Kidney epithelial cell (primary cell): ENCODE data around the gene EFCAB8. TPM values are rescaled to one million over a fixed set of nuclear protein-coding genes. Genes with fewer than 3 reads are reported as not detected.

ENCODE experiments used
- DNase-seq: peaks from one replicate; pipeline ENCODE4 v3.0.0-alpha.2; 2010; ENCODE audit warnings: low read depth
- H3K27me3 ChIP-seq: 2 replicates; pipeline ENCODE4 v1.6.0; 2011; ENCODE audit warnings: low read length; ENCODE audit not compliant: control insufficient read depth, insufficient read depth
- H3K36me3 ChIP-seq: 2 replicates; pipeline ENCODE4 v1.5.1; 2011; ENCODE audit warnings: low read length; ENCODE audit not compliant: control insufficient read depth, insufficient read depth
- H3K4me3 ChIP-seq: 2 replicates; pipeline ENCODE4 v1.5.1; 2011; ENCODE audit warnings: low read depth, mild to moderate bottlenecking, control low read depth, low read length
- CTCF ChIP-seq: IDR thresholded peaks from 2 replicates; pipeline ENCODE4 v1.5.1; 2011; ENCODE audit warnings: mild to moderate bottlenecking, moderate library complexity, low read length, control low read depth, inconsistent platforms; ENCODE audit not compliant: insufficient read depth, poor library complexity, severe bottlenecking
- total RNA-seq: library from RNA; depleted of rRNA; stranded (reverse); fragments of >200 nt; gene quantifications from 2 replicates; pipeline ENCODE4 v1.2.3, GENCODE V29; 2015

The EFCAB8 gene
- total RNA-seq, 1 donor from 2014 or later, result not detected

- Histone ChIP-seq H3K4me3 (no peak overlapping the region), H3K27me3 (no peaks in the 10 kb centered on the region), H3K36me3 (no peaks in the 10 kb centered on the region)
- DNase-seq, result no peak
- TF ChIP-seq CTCF, result no peak
Observed at GRCh38 chr20:32990426-32990825, 131.7 kb downstream of the EFCAB8 start.

GRCh38 chr20:32991383-32991782, 132.7 kb downstream of the EFCAB8 start:
- no peak for DNase-seq
- no peak for TF ChIP-seq CTCF
- H3K27me3 ChIP-seq, result no peaks in the 10 kb centered on the region
- H3K4me3 ChIP-seq, result no peak overlapping the region
- no peaks in the 10 kb centered on the region for H3K36me3 ChIP-seq

GRCh38 chr20:32991792-32992641, 133.3 kb downstream of the EFCAB8 start:
- DNase-seq, result no peak
- no peaks in the 10 kb centered on the region for H3K36me3 ChIP-seq
- TF ChIP-seq CTCF, result no peak
- no peak overlapping the region for H3K4me3 ChIP-seq
- no peaks in the 10 kb centered on the region for H3K27me3 ChIP-seq

- TF ChIP-seq CTCF, result no peak
- DNase-seq, result no peak
Observed at GRCh38 chr20:32993496-32994050, 134.8 kb downstream of the EFCAB8 start.

GRCh38 chr20:32995802-32996201, 137.1 kb downstream of the EFCAB8 start:
- no peak for DNase-seq
- Histone ChIP-seq H3K27me3 (no peaks in the 10 kb centered on the region), H3K36me3 (no peaks in the 10 kb centered on the region), H3K4me3 (no peak overlapping the region)
- no peak for TF ChIP-seq CTCF

More at GRCh38 chr20:32993496-32994050, 134.8 kb downstream of the EFCAB8 start:
- H3K4me3 ChIP-seq, result no peak overlapping the region
- no peaks in the 10 kb centered on the region for H3K36me3 ChIP-seq
- H3K27me3 ChIP-seq, result no peaks in the 10 kb centered on the region

GRCh38 chr20:32997431-32997830, 138.7 kb downstream of the EFCAB8 start:
- no peak for TF ChIP-seq CTCF
- Histone ChIP-seq H3K36me3 (no peaks in the 10 kb centered on the region), H3K4me3 (no peak overlapping the region), H3K27me3 (no peaks in the 10 kb centered on the region)
- DNase-seq, result no peak
